Sigmoid colon (tissue), 4 donors: ENCODE measurements around the gene NFX1.

ENCODE experiments used
- CTCF ChIP-seq, 4 experiments: fragments of 450-650 bp in 3 of 4; fragments of 200-600 bp in 1 of 4; IDR thresholded peaks; one replicate each; pipeline ENCODE4 v1.5.1; 2016 to 2019; ENCODE audit warnings: antibody characterized with exemption in 4 of 4, mild to moderate bottlenecking in 3 of 4, moderate library complexity in 2 of 4
- POLR2A ChIP-seq, 2 donors: fragments of 450-650 bp; IDR thresholded peaks; one replicate each; pipeline ENCODE4 v1.6.1; 2016; ENCODE audit warnings: antibody characterized with exemption in 2 of 2, mild to moderate bottlenecking in 2 of 2, moderate library complexity in 2 of 2
- POLR2AphosphoS5 ChIP-seq, 4 donors: sonication (generic); formaldehyde crosslinking; IDR thresholded peaks; one replicate each; pipeline ENCODE4 v1.6.1; 2017; ENCODE audit warnings: antibody characterized with exemption in 4 of 4

- TF ChIP-seq CTCF (IDR thresholded peaks at IDR 0.05) (no peak), POLR2A (IDR thresholded peaks at IDR 0.05) (no peak), POLR2AphosphoS5 (IDR thresholded peaks at IDR 0.05) (peak in 1 of 4 donors; percentile 3)
Observed at GRCh38 chr9:33264003-33264472, 26.3 kb upstream of the NFX1 start.
